ENCODE data around the gene TMEM117. TPM values are rescaled to one million over a fixed set of nuclear protein-coding genes. Genes with fewer than 3 reads are reported as not detected.
A peak's percentile ranks its signal among the peaks of the same experiment; 100 is the strongest.

TMEM117 gene
- total RNA-seq, 6 experiments from 2014 or later, result 2.4 to 15.3 (median 3.1) TPM

- WGBS (ENCODE audit: insufficient coverage, low coverage, low lambda C conversion rate, missing lambda C conversion rate), result 8% methylated on average over 2 of the region's 2 CpGs
- peak; percentile 71 to 82 (median 77) for TF ChIP-seq CTCF (IDR thresholded peaks at IDR 0.05)
- TF ChIP-seq POLR2A (IDR thresholded peaks at IDR 0.05), result no peak
- H3K27ac ChIP-seq, result no peak overlapping the region
- DNase-seq, result no peak
- H3K4me1 ChIP-seq, result no peaks in the 10 kb centered on the region
- H3K36me3 ChIP-seq, result no peaks in the 10 kb centered on the region
- H3K9me3 ChIP-seq, result no peaks in the 10 kb centered on the region
- no peak overlapping the region for H3K4me3 ChIP-seq
- intact Hi-C loops (cut with DNase I), result no loop called here
- peak; percentile 89 to 96 (median 92) for ATAC-seq
- no peaks in the 10 kb centered on the region for H3K27me3 ChIP-seq
Observed at GRCh38 chr12:43882578-43883178, 46.8 kb downstream of the TMEM117 start.

GRCh38 chr12:43883311-43883710 lies 47.4 kb downstream of the TMEM117 start:
- Histone ChIP-seq H3K9me3 (no peaks in the 10 kb centered on the region), H3K36me3 (no peaks in the 10 kb centered on the region), H3K27me3 (no peaks in the 10 kb centered on the region), H3K4me3 (no peak overlapping the region), H3K27ac (no peak overlapping the region), H3K4me1 (no peaks in the 10 kb centered on the region)
- TF ChIP-seq CTCF (IDR thresholded peaks at IDR 0.05) (no peak), POLR2A (IDR thresholded peaks at IDR 0.05) (no peak)
- DNase-seq (no peak), ATAC-seq (no peak)
- 40% methylated on average over 2 of the region's 2 CpGs for WGBS (ENCODE audit: insufficient coverage, low coverage, low lambda C conversion rate, missing lambda C conversion rate)
- intact Hi-C loops (cut with DNase I), result no loop called here

- no peak overlapping the region for H3K27ac ChIP-seq
- H3K27me3 ChIP-seq, result no peaks in the 10 kb centered on the region
- no peaks in the 10 kb centered on the region for H3K9me3 ChIP-seq
- no peak overlapping the region for H3K4me3 ChIP-seq
- H3K4me1 ChIP-seq, result no peaks in the 10 kb centered on the region
- DNase-seq (no peak), ATAC-seq (no peak)
- intact Hi-C loops (cut with DNase I), result no loop called here
- H3K36me3 ChIP-seq, result no peaks in the 10 kb centered on the region
- 100% methylated on average over 2 of the region's 2 CpGs for WGBS (ENCODE audit: insufficient coverage, low coverage, low lambda C conversion rate, missing lambda C conversion rate)
- TF ChIP-seq POLR2A (IDR thresholded peaks at IDR 0.05), result no peak
- TF ChIP-seq CTCF (IDR thresholded peaks at IDR 0.05), result no peak
Observed at GRCh38 chr12:43883748-43884147, 47.9 kb downstream of the TMEM117 start.

GRCh38 chr12:43884683-43885410 lies 49.0 kb downstream of the TMEM117 start:
- intact Hi-C loops (cut with DNase I), result no loop called here
- no peaks in the 10 kb centered on the region for H3K36me3 ChIP-seq
- no peaks in the 10 kb centered on the region for H3K27me3 ChIP-seq
- no peak for TF ChIP-seq POLR2A (IDR thresholded peaks at IDR 0.05)
- no peak for TF ChIP-seq CTCF (IDR thresholded peaks at IDR 0.05)
- no peaks in the 10 kb centered on the region for H3K9me3 ChIP-seq
- no peak overlapping the region for H3K4me3 ChIP-seq
- H3K4me1 ChIP-seq, result no peaks in the 10 kb centered on the region
- WGBS (ENCODE audit: insufficient coverage, low coverage, low lambda C conversion rate, missing lambda C conversion rate), result 95% methylated on average over 8 of the region's 8 CpGs
- DNase-seq (no peak), ATAC-seq (no peak)
- H3K27ac ChIP-seq, result no peak overlapping the region
